GM18907 (cell line): ENCODE results near the gene HPCAL4.

ENCODE experiments used
- ATAC-seq: cut with Tn5 transposase; IDR thresholded peaks from one replicate; pipeline ENCODE4 v1.9.1; 2021; ENCODE audit warnings: mild to moderate bottlenecking, moderate library complexity; ENCODE audit not compliant: unreplicated experiment

HPCAL4 gene

GRCh38 chr1:39691383-39692151 is at the start of gene HPCAL4:
TSS of gene HPCAL4 (minus strand) at chr1:39691433. CDS start at chr1:39684603, 6,830 bp downstream.
- peak; percentile 80 for ATAC-seq

GRCh38 chr1:39738622-39739366 is 47.6 kb upstream of the HPCAL4 start, which contains the start of gene PPIE:
TSS of gene PPIE (plus strand) at chr1:39738882. CDS start at chr1:39738901, 19 bp downstream.
- peak; percentile 85 for ATAC-seq

- ATAC-seq: no peak
These were observed 46.4 kb upstream of the HPCAL4 start for GRCh38 chr1:39737546-39738169.

GRCh38 chr1:39735731-39736130 is 44.5 kb upstream of the HPCAL4 start:
- ATAC-seq: no peak

- ATAC-seq: no peak
These were observed 41.9 kb upstream of the HPCAL4 start for GRCh38 chr1:39733161-39733560.

GRCh38 chr1:39732730-39733129 is 41.5 kb upstream of the HPCAL4 start:
- ATAC-seq: no peak

GRCh38 chr1:39729842-39730241 is 38.6 kb upstream of the HPCAL4 start:
- no peak for ATAC-seq

- no peak for ATAC-seq
These were observed 37.8 kb upstream of the HPCAL4 start for GRCh38 chr1:39729030-39729429.

- ATAC-seq: no peak
These were observed 36.7 kb upstream of the HPCAL4 start for GRCh38 chr1:39727932-39728317.

GRCh38 chr1:39727221-39727931 is 36.1 kb upstream of the HPCAL4 start:
- ATAC-seq: no peak

- ATAC-seq: no peak
These were observed 35.4 kb upstream of the HPCAL4 start for GRCh38 chr1:39726600-39726999.

GRCh38 chr1:39722495-39722894 is 31.3 kb upstream of the HPCAL4 start:
- ATAC-seq: no peak

GRCh38 chr1:39721664-39722063 is 30.4 kb upstream of the HPCAL4 start:
- no peak for ATAC-seq

GRCh38 chr1:39720094-39720999 is 29.1 kb upstream of the HPCAL4 start:
- no peak for ATAC-seq

GRCh38 chr1:39717809-39718208 is 26.6 kb upstream of the HPCAL4 start:
- no peak for ATAC-seq

- no peak for ATAC-seq
These were observed 22.3 kb upstream of the HPCAL4 start for GRCh38 chr1:39713557-39713956.

GRCh38 chr1:39711966-39712340 is 20.7 kb upstream of the HPCAL4 start:
- ATAC-seq: no peak

- ATAC-seq: no peak
These were observed 20.1 kb upstream of the HPCAL4 start for GRCh38 chr1:39711104-39711965.

GRCh38 chr1:39707506-39707905 is 16.3 kb upstream of the HPCAL4 start:
- ATAC-seq: no peak
